ENCODE data around the gene ARL16.

The ARL16 gene
- total RNA-seq, result 31.2 to 52.5 reads per million in 2 donors

GRCh38 chr17:81683584-81684441 lies at the start of gene ARL16, which contains the start of gene HGS:
Gene ARL16, minus strand, starts transcription at chr17:81683797. Its CDS starts 44 bp downstream, at chr17:81683753.
Gene HGS, plus strand, starts transcription at chr17:81684011. Its CDS starts 56 bp downstream, at chr17:81684067.
- DNase-seq, result peak; percentile 93

- no peak for DNase-seq
Measured at GRCh38 chr17:81727324-81728031, 43.9 kb upstream of the ARL16 start.

- no peak for DNase-seq
Measured at GRCh38 chr17:81726004-81726403, 42.4 kb upstream of the ARL16 start.

- DNase-seq, result no peak
Measured at GRCh38 chr17:81725439-81725838, 41.8 kb upstream of the ARL16 start.

GRCh38 chr17:81723651-81724209 lies 40.1 kb upstream of the ARL16 start:
- no peak for DNase-seq

- no peak for DNase-seq
Measured at GRCh38 chr17:81722184-81723120, 38.9 kb upstream of the ARL16 start.

GRCh38 chr17:81720267-81721071 lies 36.9 kb upstream of the ARL16 start:
- no peak for DNase-seq

GRCh38 chr17:81719410-81720266 lies 36.0 kb upstream of the ARL16 start:
- DNase-seq, result no peak

- no peak for DNase-seq
Measured at GRCh38 chr17:81717766-81718089, 34.1 kb upstream of the ARL16 start.

- DNase-seq, result no peak
Measured at GRCh38 chr17:81717049-81717765, 33.6 kb upstream of the ARL16 start.

GRCh38 chr17:81716674-81716996 lies 33.0 kb upstream of the ARL16 start:
- DNase-seq, result no peak

GRCh38 chr17:81715872-81716673 lies 32.5 kb upstream of the ARL16 start:
- no peak for DNase-seq

GRCh38 chr17:81715107-81715871 lies 31.7 kb upstream of the ARL16 start:
- no peak for DNase-seq

GRCh38 chr17:81714412-81715106 lies 31.0 kb upstream of the ARL16 start:
- DNase-seq, result no peak

- DNase-seq, result no peak
Measured at GRCh38 chr17:81713556-81714411, 30.2 kb upstream of the ARL16 start.

- no peak for DNase-seq
Measured at GRCh38 chr17:81713004-81713555, 29.5 kb upstream of the ARL16 start.
